Neutrophil (primary cell): Measurements from ENCODE around the gene CD5L.

Experiments
- H3K27ac ChIP-seq: fragments of 200-600 bp; sonication (generic); 2 replicates; pipeline ENCODE4 v1.5.1; 2016; ENCODE audit warnings: mild to moderate bottlenecking, moderate library complexity
- H3K27me3 ChIP-seq: fragments of 200-600 bp; sonication (generic); 2 replicates; pipeline ENCODE4 v1.6.0; 2016; ENCODE audit warnings: mild to moderate bottlenecking
- H3K36me3 ChIP-seq: fragments of 200-600 bp; sonication (generic); 2 replicates; pipeline ENCODE4 v1.5.1; 2017
- H3K4me1 ChIP-seq, 2 experiments: fragments of 200-600 bp in 1 of 2; sonication (generic) in 1 of 2; 1 replicate in 1 of 2; 2 replicates in 1 of 2; pipeline versions ENCODE4 v1.5.1 to v1.6.1; 2013 to 2016; ENCODE audit warnings: low read depth in 1 of 2, low read length in 1 of 2, mild to moderate bottlenecking in 1 of 2, moderate library complexity in 1 of 2; ENCODE audit not compliant: control insufficient read depth in 1 of 2, insufficient read depth in 1 of 2
- H3K4me3 ChIP-seq, 2 experiments: fragments of 200-600 bp in 1 of 2; sonication (generic) in 1 of 2; 1 replicate in 1 of 2; 2 replicates in 1 of 2; pipeline ENCODE4 v1.5.1; 2013 to 2016; ENCODE audit warnings: low read depth in 1 of 2, low read length in 1 of 2, mild to moderate bottlenecking in 1 of 2, moderate library complexity in 1 of 2
- H3K9me3 ChIP-seq: fragments of 200-600 bp; sonication (generic); 2 replicates; pipeline ENCODE4 v1.5.1; 2016
- CTCF ChIP-seq: fragments of 200-600 bp; sonication (generic); IDR thresholded peaks from 2 replicates; pipeline ENCODE4 v1.5.1; 2016; ENCODE audit warnings: antibody characterized with exemption

CD5L gene

GRCh38 chr1:157862114-157863070 lies 20.8 kb upstream of the CD5L start:
- TF ChIP-seq CTCF: no peak
- H3K36me3 ChIP-seq: no peaks in the 10 kb centered on the region
- no peak overlapping the region for H3K27ac ChIP-seq
- peaks cover 17% of the 10 kb centered on the region for H3K27me3 ChIP-seq
- no peak overlapping the region for H3K4me3 ChIP-seq
- no peaks in the 10 kb centered on the region for H3K9me3 ChIP-seq
- H3K4me1 ChIP-seq: no peaks in the 10 kb centered on the region

- Histone ChIP-seq H3K27ac (no peak overlapping the region), H3K4me1 (no peaks in the 10 kb centered on the region)
These were observed 14.9 kb upstream of the CD5L start for GRCh38 chr1:157856538-157856937.

GRCh38 chr1:157852476-157852875 lies 10.9 kb upstream of the CD5L start:
- Histone ChIP-seq H3K9me3 (no peaks in the 10 kb centered on the region), H3K27ac (no peak overlapping the region), H3K4me3 (no peak overlapping the region), H3K36me3 (no peaks in the 10 kb centered on the region), H3K27me3 (peaks cover 7% of the 10 kb centered on the region), H3K4me1 (no peaks in the 10 kb centered on the region)
- no peak for TF ChIP-seq CTCF

More at GRCh38 chr1:157856538-157856937, 14.9 kb upstream of the CD5L start:
- Histone ChIP-seq H3K4me3 (no peak overlapping the region), H3K36me3 (no peaks in the 10 kb centered on the region), H3K27me3 (no peaks in the 10 kb centered on the region), H3K9me3 (no peaks in the 10 kb centered on the region)
- TF ChIP-seq CTCF: no peak

GRCh38 chr1:157849229-157849875 lies 7.7 kb upstream of the CD5L start:
- H3K9me3 ChIP-seq: no peaks in the 10 kb centered on the region
- peaks cover 7% of the 10 kb centered on the region for H3K27me3 ChIP-seq
- H3K4me3 ChIP-seq: no peak overlapping the region
- no peaks in the 10 kb centered on the region for H3K36me3 ChIP-seq
- no peak overlapping the region for H3K27ac ChIP-seq
- no peak for TF ChIP-seq CTCF
- no peaks in the 10 kb centered on the region for H3K4me1 ChIP-seq

- Histone ChIP-seq H3K27me3 (no peaks in the 10 kb centered on the region), H3K9me3 (no peaks in the 10 kb centered on the region), H3K36me3 (no peaks in the 10 kb centered on the region), H3K4me1 (no peaks in the 10 kb centered on the region), H3K27ac (no peak overlapping the region), H3K4me3 (no peak overlapping the region)
- TF ChIP-seq CTCF: no peak
These were observed 2.7 kb upstream of the CD5L start for GRCh38 chr1:157844089-157844830.
